Stomach (tissue), 4 donors: ENCODE results near the gene VAMP2.

Experiments used
- EP300 ChIP-seq: sonication (generic); formaldehyde crosslinking; IDR thresholded peaks from one replicate; pipeline ENCODE4 v1.6.1; 2017; ENCODE audit warnings: antibody characterized with exemption
- POLR2A ChIP-seq, 4 donors: fragments of 450-650 bp; IDR thresholded peaks; one replicate each; pipeline ENCODE4 v1.6.1; 2016; ENCODE audit warnings: antibody characterized with exemption in 4 of 4, control low read depth in 2 of 4, mild to moderate bottlenecking in 1 of 4, moderate library complexity in 1 of 4
- TF ChIP-seq, protein P1 (sequence below), 7 experiments: fragments of 450-650 bp in 4 of 7; fragments of 200-600 bp in 3 of 7; sonication (generic) in 3 of 7; IDR thresholded peaks; one replicate each; pipeline ENCODE4 v1.5.1; 2016 to 2019; ENCODE audit warnings: antibody characterized with exemption in 7 of 7, control low read depth in 2 of 7, mild to moderate bottlenecking in 1 of 7

DNA sequence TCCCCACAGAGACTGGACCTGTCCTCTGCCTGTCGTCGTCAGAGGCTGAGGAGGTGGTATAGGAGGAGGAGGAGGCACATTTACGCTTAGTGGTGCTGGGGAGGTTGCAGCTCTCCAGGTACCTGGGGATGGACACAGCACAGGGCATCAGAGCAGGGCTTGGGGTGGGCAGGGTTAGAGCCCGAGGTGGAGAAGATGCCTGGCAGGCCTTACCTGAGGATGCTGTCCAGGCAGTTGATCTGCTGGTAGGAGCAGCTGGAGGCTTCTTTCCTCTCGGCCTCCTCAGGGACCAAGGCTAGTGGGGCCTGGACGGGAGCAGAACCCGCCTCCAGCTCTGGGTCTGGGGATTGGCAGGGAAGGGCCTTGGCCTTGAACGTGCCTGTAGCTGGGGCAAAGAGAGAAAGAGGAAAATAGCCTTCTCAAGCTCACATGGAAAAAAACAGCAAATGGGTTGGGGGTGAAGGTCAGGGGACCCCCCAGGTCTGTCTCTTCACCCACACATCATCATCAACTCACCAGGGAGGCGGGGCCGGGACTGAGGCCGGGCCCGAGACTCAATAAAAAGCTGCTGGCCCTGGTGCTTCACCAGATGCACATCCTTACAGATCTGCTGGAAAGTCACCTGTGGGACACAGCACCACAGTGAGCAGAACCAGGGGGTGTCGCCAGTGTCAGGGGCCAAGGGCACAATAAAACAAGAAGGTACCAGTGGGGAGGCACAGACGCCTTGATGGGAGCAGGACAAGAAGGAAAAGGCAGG is 16.2 kb downstream of the VAMP2 start:
- TF ChIP-seq POLR2A (IDR thresholded peaks at IDR 0.05) = no peak
- TF ChIP-seq, protein P1, sequence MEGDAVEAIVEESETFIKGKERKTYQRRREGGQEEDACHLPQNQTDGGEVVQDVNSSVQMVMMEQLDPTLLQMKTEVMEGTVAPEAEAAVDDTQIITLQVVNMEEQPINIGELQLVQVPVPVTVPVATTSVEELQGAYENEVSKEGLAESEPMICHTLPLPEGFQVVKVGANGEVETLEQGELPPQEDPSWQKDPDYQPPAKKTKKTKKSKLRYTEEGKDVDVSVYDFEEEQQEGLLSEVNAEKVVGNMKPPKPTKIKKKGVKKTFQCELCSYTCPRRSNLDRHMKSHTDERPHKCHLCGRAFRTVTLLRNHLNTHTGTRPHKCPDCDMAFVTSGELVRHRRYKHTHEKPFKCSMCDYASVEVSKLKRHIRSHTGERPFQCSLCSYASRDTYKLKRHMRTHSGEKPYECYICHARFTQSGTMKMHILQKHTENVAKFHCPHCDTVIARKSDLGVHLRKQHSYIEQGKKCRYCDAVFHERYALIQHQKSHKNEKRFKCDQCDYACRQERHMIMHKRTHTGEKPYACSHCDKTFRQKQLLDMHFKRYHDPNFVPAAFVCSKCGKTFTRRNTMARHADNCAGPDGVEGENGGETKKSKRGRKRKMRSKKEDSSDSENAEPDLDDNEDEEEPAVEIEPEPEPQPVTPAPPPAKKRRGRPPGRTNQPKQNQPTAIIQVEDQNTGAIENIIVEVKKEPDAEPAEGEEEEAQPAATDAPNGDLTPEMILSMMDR (IDR thresholded peaks at IDR 0.05) = no peak
- no peak for TF ChIP-seq EP300
